GM21576 (cell line): Measurements from ENCODE around the gene GRWD1.

ENCODE experiments used
- ATAC-seq: cut with Tn5 transposase; IDR thresholded peaks from one replicate; pipeline ENCODE4 v1.9.1; 2021; ENCODE audit warnings: mild to moderate bottlenecking, moderate library complexity; ENCODE audit not compliant: unreplicated experiment

Gene GRWD1

DNA sequence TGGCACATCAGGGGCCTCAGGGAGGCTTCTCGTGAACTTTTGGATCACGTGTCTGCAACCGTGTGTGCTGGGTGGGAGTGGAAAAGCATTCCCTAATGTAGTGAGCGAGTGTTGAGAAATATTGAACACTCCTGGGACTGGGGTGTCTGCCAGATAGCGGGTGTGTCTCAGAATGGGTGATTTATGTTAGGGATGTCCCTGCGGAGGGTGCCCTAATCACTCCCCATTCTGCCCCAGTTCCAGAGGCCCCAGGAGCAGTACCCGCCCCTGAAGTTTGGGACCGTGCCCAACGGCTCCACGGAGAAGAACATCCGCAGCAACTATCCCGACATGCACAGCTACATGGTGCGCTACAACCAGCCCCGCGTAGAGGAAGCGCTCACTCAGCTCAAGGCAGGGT, 24.2 kb upstream of the GRWD1 start:
- ATAC-seq, result no peak

GRCh38 chr19:48424694-48425219, 21.0 kb upstream of the GRWD1 start:
- ATAC-seq, result no peak

- ATAC-seq, result no peak
Observed at GRCh38 chr19:48428670-48429069, 17.1 kb upstream of the GRWD1 start.

DNA sequence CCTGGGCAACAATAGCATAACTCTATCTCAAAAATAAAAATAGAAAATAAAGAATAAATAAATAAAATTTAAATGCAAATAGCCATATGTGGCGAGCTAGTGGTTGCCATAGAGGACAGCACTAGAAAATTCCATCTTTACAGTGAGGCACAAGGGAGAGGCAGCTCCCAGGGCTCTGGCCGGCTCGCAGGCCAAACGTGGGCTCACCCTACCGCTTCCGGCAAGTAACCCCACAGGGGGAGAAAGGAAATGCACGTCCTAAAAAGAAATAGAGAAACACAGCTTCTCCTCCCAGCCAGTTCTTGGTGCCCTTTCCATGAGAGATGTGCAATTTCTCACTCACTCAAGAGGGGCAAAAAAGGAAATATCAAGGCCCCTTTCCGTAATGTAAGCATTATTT, 12.4 kb upstream of the GRWD1 start:
- no peak for ATAC-seq

- no peak for ATAC-seq
Observed at GRCh38 chr19:48436586-48436985, 9.2 kb upstream of the GRWD1 start.

GRCh38 chr19:48441360-48442050, 4.3 kb upstream of the GRWD1 start:
- ATAC-seq, result no peak

DNA sequence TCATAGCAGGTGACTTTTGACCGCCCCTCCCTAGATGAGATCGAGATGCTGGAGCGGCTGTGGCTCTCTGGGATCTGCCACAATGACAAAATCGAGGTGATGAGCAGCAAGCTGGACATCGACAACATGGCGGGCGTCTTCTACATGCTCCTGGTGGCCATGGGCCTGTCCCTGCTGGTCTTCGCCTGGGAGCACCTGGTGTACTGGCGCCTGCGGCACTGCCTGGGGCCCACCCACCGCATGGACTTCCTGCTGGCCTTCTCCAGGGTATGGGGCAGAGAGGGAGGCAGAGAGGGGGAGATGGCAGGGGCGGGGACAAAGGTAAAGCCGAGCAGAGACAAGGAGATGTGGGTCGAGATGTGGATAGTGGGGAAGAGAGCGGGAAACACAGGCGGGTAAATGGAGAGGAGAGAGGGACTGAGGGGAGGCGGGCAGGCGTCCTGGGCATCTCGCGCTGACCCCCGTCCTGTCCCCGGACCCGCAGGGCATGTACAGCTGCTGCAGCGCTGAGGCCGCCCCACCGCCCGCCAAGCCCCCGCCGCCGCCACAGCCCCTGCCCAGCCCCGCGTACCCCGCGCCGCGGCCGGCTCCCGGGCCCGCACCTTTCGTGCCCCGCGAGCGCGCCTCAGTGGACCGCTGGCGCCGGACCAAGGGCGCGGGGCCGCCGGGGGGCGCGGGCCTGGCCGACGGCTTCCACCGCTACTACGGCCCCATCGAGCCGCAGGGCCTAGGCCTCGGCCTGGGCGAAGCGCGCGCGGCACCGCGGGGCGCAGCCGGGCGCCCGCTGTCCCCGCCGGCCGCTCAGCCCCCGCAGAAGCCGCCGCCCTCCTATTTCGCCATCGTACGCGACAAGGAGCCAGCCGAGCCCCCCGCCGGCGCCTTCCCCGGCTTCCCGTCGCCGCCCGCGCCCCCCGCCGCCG, 3.4 kb upstream of the GRWD1 start:
- no peak for ATAC-seq

DNA sequence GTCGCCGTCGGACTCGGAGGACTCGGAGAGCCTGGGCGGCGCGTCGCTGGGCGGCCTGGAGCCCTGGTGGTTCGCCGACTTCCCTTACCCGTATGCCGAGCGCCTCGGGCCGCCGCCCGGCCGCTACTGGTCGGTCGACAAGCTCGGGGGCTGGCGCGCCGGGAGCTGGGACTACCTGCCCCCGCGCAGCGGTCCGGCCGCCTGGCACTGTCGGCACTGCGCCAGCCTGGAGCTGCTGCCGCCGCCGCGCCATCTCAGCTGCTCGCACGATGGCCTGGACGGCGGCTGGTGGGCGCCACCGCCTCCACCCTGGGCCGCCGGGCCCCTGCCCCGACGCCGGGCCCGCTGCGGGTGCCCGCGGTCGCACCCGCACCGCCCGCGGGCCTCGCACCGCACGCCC, 2.5 kb upstream of the GRWD1 start:
- no peak for ATAC-seq

DNA sequence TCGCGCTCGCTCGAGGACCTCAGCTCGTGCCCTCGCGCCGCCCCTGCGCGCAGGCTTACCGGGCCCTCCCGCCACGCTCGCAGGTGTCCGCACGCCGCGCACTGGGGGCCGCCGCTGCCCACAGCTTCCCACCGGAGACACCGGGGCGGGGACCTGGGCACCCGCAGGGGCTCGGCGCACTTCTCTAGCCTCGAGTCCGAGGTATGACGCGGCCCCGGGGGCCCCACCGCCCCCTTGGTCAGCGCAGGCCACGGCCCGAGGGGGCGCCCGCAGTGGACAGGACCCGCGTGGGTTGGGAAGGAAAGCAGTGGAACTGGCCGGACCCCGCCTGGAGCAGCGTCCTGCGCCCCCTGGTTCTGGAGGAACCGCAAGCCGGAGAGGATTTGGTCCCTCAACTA, 2.1 kb upstream of the GRWD1 start:
- ATAC-seq, result no peak

DNA sequence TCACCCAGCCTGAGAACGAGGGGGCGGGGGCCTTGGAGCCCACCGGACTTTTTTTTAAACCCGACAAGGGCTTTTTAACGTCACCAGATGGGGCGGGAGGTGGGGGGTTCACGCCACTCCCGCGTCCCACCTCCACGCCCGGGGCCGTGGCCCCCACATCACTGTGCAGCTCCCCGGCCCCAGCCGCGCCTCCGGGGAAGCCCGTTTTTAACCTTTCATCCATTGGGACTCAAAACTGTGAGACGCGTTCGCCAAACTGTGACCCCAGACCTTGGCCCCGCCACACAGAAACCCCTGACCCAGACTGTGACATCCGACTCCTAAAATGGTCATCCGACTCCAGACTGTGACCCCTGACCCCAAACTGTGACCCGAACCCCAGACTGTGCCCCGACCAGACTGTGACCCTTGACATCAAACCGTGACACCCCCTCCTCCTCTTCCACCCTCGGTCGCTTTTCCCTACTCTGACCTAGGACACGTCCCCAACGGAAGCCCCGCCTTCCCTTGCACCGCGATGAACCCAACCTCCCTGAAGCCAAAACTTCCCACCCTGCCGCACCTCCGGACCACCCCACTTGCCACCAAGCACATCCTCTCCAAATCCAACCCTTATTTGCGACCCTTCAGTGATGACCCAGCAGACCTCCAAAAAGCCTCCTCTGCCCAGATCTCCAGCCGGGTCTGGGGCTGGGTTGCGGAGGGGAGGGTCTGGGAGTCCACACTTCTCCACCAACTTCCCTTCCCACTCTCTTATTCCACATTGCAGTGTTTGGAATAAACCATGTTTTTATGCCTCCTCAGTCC, 1.5 kb upstream of the GRWD1 start:
- ATAC-seq, result no peak

DNA sequence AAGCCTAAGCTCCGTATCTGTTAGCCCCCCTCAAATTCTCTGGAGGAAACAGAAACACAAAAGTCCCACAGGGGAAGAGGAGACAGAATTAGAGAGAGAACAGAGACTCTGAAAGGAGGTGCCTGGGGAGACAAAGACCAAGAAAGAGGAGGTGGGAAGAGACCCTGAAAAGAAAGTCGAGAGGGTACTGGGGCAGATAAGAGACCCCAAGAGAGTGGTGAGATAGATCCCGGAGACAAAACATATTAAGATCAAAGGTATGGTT, 915 bp upstream of the GRWD1 start:
- ATAC-seq, result no peak

DNA sequence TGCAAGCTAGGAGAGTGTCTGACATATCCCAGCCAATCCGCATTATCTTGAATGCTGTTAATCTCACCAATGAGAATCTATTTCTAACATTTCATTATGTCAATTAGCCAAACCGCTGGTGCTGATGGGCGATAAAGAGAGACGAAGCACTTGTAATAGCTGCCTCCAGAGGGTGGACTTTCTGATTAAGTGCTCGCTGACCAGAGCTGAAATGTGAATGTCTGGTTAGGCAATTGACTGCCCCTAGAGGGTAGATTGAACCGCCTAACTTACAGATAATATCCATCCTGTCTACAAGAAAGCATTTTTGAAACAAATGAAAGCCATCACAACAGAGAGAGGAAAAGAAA, 552 bp upstream of the GRWD1 start:
- ATAC-seq, result peak; percentile 23

DNA sequence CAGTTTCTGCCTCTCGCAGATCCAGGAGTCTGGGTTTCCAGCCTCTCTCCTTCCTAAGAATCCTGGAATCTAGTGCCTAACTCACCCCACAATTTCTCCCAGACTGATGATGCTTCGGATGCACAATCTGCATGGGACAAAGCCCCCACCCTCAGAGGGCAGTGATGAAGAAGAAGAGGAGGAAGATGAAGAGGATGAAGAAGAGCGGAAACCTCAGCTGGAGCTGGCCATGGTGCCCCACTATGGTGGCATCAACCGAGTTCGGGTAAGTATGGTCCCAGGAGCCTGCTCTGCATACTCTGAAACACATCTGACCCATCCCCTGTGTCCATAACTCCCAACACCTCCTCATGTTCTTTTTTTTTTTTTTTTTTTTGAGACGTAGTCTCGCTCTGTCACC, 796 bp downstream of the GRWD1 start:
- no peak for ATAC-seq

DNA sequence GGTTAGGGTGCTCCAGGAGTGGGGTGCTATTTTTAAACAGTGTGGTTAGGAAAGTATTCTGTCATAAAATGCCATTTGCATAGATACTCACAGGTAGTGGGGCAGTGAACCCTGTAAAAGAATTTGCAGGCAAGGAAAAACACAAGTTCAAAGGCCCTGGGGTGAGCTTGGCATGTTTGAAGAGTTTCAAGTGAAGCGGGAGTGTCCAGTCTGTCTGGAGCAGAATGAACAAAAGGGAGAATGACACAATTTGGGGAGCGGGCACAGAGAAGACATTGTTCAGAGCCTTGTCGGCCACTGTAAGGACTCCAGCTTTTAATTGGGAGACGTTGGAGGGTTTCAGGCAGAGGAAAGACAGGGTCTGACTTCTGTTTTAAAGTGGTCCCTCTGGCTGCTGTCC, 2.8 kb downstream of the GRWD1 start:
- no peak for ATAC-seq

DNA sequence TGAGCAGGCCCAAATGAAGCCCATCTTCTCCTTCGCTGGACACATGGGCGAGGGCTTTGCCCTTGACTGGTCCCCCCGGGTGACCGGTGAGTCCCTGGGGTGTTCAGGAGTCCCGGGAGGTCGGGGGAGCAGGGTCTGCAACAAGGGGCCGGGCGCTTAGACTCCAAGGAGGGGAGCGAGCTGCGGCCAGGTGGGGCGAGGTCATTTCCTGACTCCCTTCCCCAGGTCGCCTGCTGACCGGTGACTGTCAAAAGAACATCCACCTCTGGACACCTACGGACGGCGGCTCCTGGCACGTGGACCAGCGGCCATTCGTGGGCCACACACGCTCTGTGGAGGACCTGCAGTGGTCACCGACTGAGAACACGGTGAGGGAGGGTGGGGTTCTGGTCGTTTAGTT, 4.7 kb downstream of the GRWD1 start:
- no peak for ATAC-seq

GRCh38 chr19:48450863-48451262, 5.1 kb downstream of the GRWD1 start:
- ATAC-seq, result no peak

- no peak for ATAC-seq
Observed at GRCh38 chr19:48451624-48452023, 5.8 kb downstream of the GRWD1 start.

DNA sequence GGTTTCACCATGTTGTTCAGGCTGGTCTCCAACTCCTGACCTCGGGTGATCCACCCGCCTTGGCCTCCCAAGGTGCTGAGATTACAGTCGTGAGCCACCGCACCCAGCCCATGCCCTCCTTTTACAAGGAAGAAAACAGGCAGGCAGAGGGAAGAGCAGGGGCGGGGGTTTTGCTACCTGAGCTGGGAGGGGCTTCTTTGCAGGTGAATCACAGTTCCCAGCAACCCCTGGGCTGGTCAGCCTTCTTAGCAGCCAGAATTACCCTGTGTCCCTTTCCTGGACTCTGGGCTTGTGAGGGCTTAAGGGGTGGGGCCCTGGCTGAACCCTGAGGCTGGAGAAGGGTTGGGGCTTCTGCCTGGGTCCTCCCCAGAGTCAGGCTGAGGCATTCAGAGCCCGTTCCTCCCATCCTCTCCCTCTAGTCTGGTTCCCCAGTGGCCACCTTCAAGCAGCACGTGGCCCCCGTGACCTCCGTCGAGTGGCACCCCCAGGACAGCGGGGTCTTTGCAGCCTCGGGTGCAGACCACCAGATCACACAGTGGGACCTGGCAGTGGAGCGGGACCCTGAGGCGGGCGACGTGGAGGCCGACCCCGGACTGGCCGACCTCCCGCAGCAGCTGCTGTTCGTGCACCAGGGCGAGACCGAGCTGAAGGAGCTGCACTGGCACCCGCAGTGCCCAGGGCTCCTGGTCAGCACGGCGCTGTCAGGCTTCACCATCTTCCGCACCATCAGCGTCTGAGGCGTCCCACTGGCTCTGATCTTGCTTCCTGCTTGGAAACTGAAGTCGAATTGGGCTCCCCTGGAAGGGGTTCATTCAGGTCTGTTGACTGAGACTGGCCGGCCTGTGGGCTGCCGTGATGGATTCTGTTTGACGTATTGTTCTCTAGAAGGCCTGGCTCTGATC, 6.8 kb downstream of the GRWD1 start:
- no peak for ATAC-seq

- ATAC-seq, result no peak
Observed at GRCh38 chr19:48454150-48454730, 8.5 kb downstream of the GRWD1 start.

DNA sequence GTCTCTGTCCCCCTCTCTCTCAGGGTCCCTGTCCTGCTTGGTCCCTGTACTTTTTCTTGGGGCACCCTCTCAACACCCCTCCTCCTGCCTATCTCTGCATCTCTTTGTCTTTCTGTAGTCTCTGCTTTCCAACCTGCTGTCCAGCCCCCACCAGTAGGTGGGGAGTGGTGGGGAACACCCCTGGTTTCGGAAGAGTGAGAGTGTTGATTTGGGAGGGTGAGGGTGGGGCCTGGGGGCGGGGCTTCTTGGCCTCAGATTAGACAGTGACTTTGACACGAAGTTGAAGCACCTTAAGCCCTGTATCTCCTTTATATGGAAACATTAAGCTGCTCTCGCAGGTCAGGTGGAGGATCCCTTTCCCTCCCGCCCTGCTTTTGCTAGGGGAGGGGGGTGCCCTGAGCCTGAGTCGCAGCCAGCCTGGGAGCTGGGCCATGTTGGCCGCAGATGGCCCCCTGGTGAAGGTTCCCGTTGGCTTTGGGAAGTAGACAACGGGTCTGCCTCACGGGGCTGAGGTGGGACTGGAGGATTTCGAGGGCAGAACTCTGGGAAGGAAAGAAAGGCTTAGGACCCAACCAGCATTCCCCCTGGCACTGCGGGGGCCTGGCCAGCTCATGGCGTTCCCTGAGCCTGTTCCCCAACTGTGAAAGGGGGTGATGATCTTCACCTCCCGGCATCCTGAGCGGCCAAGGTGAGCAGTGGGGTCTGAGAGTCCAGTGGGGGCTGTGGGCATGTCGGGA, 9.6 kb downstream of the GRWD1 start, which contains the start of gene KCNJ14:
KCNJ14 (plus strand) TSS at position 404 of the 737 bp plus-strand sequence. CDS start 6,151 bp downstream, outside the sequence.
- ATAC-seq, result no peak
